NB4 (cell line): Measurements from ENCODE around the gene C11orf65.
"Not testable (repeated sequence)": the region's sequence is repeated elsewhere in the genome, so short reads cannot be mapped to it uniquely, and the experiment has no call there.

Experiments used
- DNase-seq: peaks from one replicate; pipeline ENCODE4 v3.0.0; 2010; ENCODE audit warnings: low read depth
- H3K4me3 ChIP-seq: one replicate; pipeline ENCODE4 v1.5.1; 2011; ENCODE audit warnings: mild to moderate bottlenecking, low read depth, low read length, moderate library complexity
- MYC ChIP-seq: IDR thresholded peaks from 2 replicates; pipeline ENCODE4 v1.6.1; 2011; ENCODE audit warnings: low read depth, low read length
- POLR2A ChIP-seq: IDR thresholded peaks from 2 replicates; pipeline ENCODE4 v1.6.1; 2011; ENCODE audit warnings: mild to moderate bottlenecking; ENCODE audit not compliant: insufficient read length; ENCODE audit errors: extremely low read depth
- TF ChIP-seq, protein P1 (sequence below): IDR thresholded peaks from one replicate; pipeline ENCODE4 v1.5.1; 2012; ENCODE audit warnings: low read depth, low read length
- TF ChIP-seq, protein P2 (sequence below): IDR thresholded peaks from 2 replicates; pipeline ENCODE4 v1.6.1; 2011; ENCODE audit warnings: low read depth, low read length

Gene C11orf65

DNA sequence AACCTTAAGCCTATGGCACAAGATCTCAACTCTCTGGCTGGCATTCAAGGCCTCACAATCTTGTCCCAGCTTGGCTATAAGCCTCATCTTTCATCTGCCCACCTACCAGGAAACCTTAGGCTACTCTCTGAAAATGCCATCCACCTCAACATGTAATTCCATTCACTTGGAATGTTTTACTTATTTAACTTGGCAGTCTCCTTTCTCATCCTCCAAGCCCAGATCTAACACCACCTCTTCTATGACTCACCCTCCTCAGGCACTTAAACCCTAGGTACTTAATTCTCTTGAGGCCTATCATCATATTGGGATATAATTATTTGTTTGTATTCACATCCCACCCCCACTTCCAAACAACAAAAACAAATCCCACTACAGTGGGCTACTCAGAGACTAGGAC is 15.8 kb upstream of the C11orf65 start:
- no peak overlapping the region for H3K4me3 ChIP-seq
- no peak for DNase-seq
- TF ChIP-seq MYC (no peak), POLR2A (no peak)
- TF ChIP-seq, protein P1, sequence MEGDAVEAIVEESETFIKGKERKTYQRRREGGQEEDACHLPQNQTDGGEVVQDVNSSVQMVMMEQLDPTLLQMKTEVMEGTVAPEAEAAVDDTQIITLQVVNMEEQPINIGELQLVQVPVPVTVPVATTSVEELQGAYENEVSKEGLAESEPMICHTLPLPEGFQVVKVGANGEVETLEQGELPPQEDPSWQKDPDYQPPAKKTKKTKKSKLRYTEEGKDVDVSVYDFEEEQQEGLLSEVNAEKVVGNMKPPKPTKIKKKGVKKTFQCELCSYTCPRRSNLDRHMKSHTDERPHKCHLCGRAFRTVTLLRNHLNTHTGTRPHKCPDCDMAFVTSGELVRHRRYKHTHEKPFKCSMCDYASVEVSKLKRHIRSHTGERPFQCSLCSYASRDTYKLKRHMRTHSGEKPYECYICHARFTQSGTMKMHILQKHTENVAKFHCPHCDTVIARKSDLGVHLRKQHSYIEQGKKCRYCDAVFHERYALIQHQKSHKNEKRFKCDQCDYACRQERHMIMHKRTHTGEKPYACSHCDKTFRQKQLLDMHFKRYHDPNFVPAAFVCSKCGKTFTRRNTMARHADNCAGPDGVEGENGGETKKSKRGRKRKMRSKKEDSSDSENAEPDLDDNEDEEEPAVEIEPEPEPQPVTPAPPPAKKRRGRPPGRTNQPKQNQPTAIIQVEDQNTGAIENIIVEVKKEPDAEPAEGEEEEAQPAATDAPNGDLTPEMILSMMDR: no peak
- TF ChIP-seq, protein P2, sequence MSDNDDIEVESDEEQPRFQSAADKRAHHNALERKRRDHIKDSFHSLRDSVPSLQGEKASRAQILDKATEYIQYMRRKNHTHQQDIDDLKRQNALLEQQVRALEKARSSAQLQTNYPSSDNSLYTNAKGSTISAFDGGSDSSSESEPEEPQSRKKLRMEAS: no peak

DNA sequence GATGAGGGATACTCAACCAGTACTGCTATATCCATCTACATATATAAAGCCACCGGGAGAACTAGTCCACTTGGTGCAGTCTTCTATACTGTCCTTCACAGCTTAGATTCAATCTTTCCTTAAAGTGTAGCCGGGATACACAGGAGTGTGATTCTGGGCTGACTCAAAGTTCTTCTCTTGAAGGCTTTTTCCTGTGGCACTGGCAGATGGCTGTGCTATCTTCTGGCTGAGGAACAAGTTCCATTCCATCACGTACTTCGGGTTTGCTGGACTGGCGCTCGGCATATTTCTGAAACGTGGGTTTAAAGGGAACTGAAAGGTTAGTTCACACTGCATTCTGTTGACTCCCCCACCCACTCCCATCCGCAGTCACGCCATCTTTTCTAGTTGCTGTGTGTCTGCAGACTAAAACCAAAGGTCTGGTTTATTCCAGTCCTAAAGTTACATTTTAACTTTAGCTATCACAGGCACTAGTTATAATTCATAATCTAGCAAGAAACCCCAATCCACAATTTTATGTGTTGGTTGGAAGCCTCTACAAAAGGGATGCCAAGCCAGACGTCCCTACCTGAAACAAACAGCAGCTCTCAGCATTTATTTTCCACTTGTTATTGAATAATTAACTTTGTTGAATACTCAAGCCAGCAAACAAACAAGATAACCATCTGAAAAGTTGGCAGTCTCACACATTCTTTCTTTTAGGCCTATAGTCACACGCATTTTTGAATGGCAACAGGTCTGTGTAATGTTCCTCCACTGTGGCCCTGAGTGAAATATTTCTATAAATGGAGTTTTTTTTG is 7.5 kb upstream of the C11orf65 start:
- H3K4me3 ChIP-seq: no peak overlapping the region
- TF ChIP-seq MYC (no peak), POLR2A (no peak)
- TF ChIP-seq, protein P1: no peak
- TF ChIP-seq, protein P2: no peak
- no peak for DNase-seq

DNA sequence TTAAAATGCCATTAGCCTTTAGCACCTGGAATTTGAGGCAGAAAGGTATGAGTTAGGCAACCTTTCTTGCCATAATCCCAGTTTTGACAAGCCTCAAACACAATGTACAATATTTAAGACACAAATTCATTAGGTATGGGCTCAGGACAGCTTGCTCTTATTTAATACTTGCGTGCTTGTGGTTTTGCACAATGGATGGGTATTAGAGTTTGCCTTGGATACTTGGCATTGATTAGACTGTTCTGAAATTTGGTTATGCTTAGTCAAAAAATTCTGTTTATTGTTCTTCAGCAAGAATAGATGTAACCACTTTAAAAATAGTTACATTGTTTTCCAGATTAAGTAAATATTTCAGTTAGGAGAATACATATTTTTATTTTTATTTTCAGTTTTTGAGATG is 5.4 kb upstream of the C11orf65 start:
- TF ChIP-seq, protein P1: no peak
- TF ChIP-seq, protein P2: no peak
- no peak for TF ChIP-seq MYC
- no peak for TF ChIP-seq POLR2A
- no peak for DNase-seq
- no peak overlapping the region for H3K4me3 ChIP-seq

DNA sequence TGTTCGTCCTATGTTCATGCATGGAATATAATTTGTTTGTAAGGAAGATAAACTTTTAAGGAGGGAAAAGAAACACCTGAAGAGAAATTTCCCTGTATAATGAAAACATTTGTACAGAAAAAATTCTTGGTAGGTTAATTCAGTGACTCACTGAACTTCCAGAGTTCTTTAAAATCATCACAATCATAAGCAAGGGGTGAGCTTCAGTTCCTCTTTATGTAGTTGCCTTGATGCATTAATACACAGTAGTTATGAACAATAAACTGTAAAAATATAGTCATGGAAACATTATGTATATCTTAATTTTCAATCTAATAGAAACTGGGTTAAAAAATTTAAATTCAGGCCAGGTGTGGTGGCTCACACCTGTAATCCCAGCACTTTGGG is 1.1 kb upstream of the C11orf65 start:
- TF ChIP-seq MYC: no peak
- TF ChIP-seq, protein P1: no peak
- TF ChIP-seq, protein P2: no peak
- no peak for TF ChIP-seq POLR2A
- peak; percentile 12 for DNase-seq
- no peak overlapping the region for H3K4me3 ChIP-seq

DNA sequence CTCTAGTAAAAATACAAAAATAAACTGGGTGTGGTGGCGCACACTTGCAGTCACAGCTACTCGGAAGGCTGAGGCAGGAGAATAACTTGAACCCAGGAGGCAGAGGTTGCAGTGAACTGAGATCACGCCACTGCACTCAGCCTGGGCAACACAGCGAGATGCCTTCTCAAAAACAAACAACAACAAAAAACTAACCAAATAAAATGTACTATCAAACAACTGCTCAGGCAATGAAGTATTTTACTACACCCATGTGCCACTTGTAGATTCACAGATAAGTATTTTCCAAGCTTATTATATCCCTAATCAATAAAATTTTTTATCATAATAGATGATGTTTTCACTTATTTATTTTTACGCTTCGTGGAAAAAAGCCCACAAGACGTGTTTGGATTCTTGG is 924 bp downstream of the C11orf65 start:
- DNase-seq: peak; percentile 6
- TF ChIP-seq, protein P2: no peak
- no peak for TF ChIP-seq POLR2A
- TF ChIP-seq MYC: no peak

DNA sequence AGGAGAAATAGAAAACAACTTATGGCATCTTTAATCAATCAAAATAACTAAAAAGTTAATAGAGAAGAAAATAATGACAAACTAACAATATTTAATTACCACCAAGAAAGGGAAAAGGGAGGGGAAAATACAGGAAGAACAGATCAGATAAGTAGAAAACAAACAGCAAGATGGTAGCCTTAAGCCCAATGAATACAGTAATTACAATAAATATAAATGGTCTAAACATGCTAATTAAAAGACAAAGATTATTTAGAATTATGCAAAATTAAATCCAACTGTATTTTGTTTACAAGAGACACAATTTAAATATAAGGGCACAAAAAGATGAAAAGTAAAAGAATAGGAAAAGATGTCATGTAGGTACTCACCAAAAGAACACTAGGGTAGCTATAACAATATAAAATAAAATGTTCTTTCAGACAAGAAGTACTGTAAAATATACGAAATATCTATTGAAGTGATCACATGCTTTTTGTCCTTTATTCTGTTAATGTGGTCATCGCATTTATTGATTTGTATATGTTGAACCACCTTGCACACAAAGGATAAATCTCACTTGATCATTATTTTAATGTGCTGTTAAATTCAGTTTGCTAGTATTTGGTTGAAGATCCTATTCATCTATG is 14.0 kb downstream of the C11orf65 start:
- no peak overlapping the region for H3K4me3 ChIP-seq
- DNase-seq: no peak
- TF ChIP-seq, protein P1: no peak
- TF ChIP-seq MYC (no peak), POLR2A (no peak)
- TF ChIP-seq, protein P2: no peak

More for the DNA sequence above, 924 bp downstream of the C11orf65 start:
- peak overlapping the region; percentile 91 for H3K4me3 ChIP-seq

DNA sequence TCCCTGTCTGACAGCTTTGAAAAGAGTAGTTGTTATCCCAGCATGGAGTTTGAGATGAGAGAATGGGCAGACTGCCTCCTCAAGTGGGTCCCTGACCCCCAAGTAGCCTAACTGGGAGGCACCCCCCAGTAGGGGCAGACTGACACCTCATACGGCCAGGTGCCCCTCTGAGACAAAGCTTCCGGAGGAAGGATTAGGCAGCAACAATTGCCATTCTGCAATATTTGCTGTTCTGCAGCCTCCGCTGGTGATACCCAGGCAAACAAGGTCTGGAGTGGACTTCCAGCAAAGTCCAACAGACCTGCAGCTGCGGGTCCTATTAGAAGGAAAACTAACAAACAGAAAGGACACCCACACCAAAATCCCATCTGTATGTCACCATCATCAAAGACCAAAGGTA is 25.9 kb downstream of the C11orf65 start:
- DNase-seq, H3K4me3 ChIP-seq: not testable (repeated sequence)
